Body of pancreas (tissue), 4 donors: ENCODE measurements around the gene SH3GLB2. TPM values are rescaled to one million over a fixed set of nuclear protein-coding genes. Genes with fewer than 3 reads are reported as not detected.

ENCODE experiments used
- ATAC-seq: fragments of 150-250 bp; one replicate; pipeline ENCODE4 v1.9.1; 2016
- DNase-seq, 4 donors: peaks; one replicate each; pipeline ENCODE4 v3.0.0-alpha.2; 2019
- H3K27ac ChIP-seq, 4 donors: fragments of 200-600 bp; sonication (generic); 1 replicate in 3 of 4; 2 replicates in 1 of 4; pipeline versions ENCODE4 v1.5.1 to v1.6.1; 2016 to 2019; ENCODE audit warnings: mild to moderate bottlenecking in 1 of 4, mixed read lengths in 1 of 4, moderate library complexity in 1 of 4
- H3K27me3 ChIP-seq, 2 donors: fragments of 200-600 bp; sonication (generic); one replicate each; pipeline ENCODE4 v1.6.0; 2016; ENCODE audit warnings: mild to moderate bottlenecking in 1 of 2
- H3K36me3 ChIP-seq, 2 donors: fragments of 200-600 bp; sonication (generic); replicated peaks in 1 of 2; 2 replicates each; pipeline ENCODE4 v1.5.1; 2016; ENCODE audit warnings: low read depth in 2 of 2; ENCODE audit not compliant: insufficient read depth in 1 of 2
- H3K4me1 ChIP-seq: fragments of 200-600 bp; sonication (generic); one replicate; pipeline ENCODE4 v1.6.0; 2016
- H3K4me3 ChIP-seq, 2 donors: fragments of 200-600 bp; sonication (generic); 1 replicate in 1 of 2; 2 replicates in 1 of 2; pipeline ENCODE4 v1.5.1; 2016 to 2019
- H3K9me3 ChIP-seq, 3 donors: fragments of 200-600 bp; sonication (generic); 1 replicate in 2 of 3; 2 replicates in 1 of 3; pipeline ENCODE4 v1.5.1; 2016
- POLR2A ChIP-seq, 3 donors: fragments of 450-650 bp; IDR thresholded peaks; one replicate each; pipeline ENCODE4 v1.6.1; 2016; ENCODE audit warnings: antibody characterized with exemption in 3 of 3, mild to moderate bottlenecking in 2 of 3
- WGBS, 2 donors: methylation state at CpG; one replicate each; pipeline ENCODE4 v1.1.5; 2017; 5-methylcytosine and 5-hydroxymethylcytosine counted together
- intact Hi-C: fragments of 100-400 bp; cut with DNase I; formaldehyde crosslinking; loops from one replicate; pipeline ENCODE4 v1.15.1; 2023
- total RNA-seq, 2 donors: library from RNA; depleted of rRNA; stranded (reverse); fragments of >200 nt; gene quantifications; one replicate each; pipeline ENCODE4 v1.1.0, GENCODE V29; 2016
- TF ChIP-seq, protein P1 (sequence below), 7 experiments: fragments of 450-650 bp in 4 of 7; fragments of 200-600 bp in 3 of 7; sonication (generic) in 3 of 7; IDR thresholded peaks; one replicate each; pipeline ENCODE4 v1.5.1; 2016 to 2019; ENCODE audit warnings: antibody characterized with exemption in 7 of 7

SH3GLB2 gene
- total RNA-seq, 2 donors from 2014 or later = 104 to 108 TPM

GRCh38 chr9:129064499-129064908 is 36.4 kb upstream of the SH3GLB2 start:
- ATAC-seq (no peak), DNase-seq (no peak)
- peaks cover 0 to 7% of the 10 kb centered on the region in 2 donors for H3K36me3 ChIP-seq
- intact Hi-C loops = no loop called here
- whole genome bisulfite sequencing, 2 donors = 94% methylated on average over 8 of the region's 8 CpGs
- H3K4me3 ChIP-seq = no peak overlapping the region
- no peak overlapping the region for H3K27ac ChIP-seq
- no peak for TF ChIP-seq POLR2A (IDR thresholded peaks at IDR 0.05)
- no peaks in the 10 kb centered on the region for H3K9me3 ChIP-seq
- H3K27me3 ChIP-seq = no peaks in the 10 kb centered on the region
- no peaks in the 10 kb centered on the region for H3K4me1 ChIP-seq

GRCh38 chr9:129063061-129063460 is 34.9 kb upstream of the SH3GLB2 start:
- WGBS, 2 donors = 100% methylated on average over 5 of the region's 9 CpGs; no CpG with 5 or more reads in 1 of the 2 donors
- no peak for ATAC-seq
- H3K36me3 ChIP-seq = peaks cover 0 to 13% of the 10 kb centered on the region in 2 donors

GRCh38 chr9:129060991-129061390 is 32.9 kb upstream of the SH3GLB2 start:
- H3K4me3 ChIP-seq = no peak overlapping the region
- ATAC-seq (no peak), DNase-seq (no peak)
- intact Hi-C loops = no loop called here
- H3K4me1 ChIP-seq = no peaks in the 10 kb centered on the region
- no peak overlapping the region for H3K27ac ChIP-seq
- 93 to 98% methylated on average over 10 to 12 of the region's 12 CpGs for WGBS, 2 donors
- no peaks in the 10 kb centered on the region for H3K27me3 ChIP-seq
- H3K9me3 ChIP-seq = no peaks in the 10 kb centered on the region
- peaks cover 0 to 13% of the 10 kb centered on the region in 2 donors for H3K36me3 ChIP-seq
- no peak for TF ChIP-seq POLR2A (IDR thresholded peaks at IDR 0.05)
- TF ChIP-seq, protein P1, sequence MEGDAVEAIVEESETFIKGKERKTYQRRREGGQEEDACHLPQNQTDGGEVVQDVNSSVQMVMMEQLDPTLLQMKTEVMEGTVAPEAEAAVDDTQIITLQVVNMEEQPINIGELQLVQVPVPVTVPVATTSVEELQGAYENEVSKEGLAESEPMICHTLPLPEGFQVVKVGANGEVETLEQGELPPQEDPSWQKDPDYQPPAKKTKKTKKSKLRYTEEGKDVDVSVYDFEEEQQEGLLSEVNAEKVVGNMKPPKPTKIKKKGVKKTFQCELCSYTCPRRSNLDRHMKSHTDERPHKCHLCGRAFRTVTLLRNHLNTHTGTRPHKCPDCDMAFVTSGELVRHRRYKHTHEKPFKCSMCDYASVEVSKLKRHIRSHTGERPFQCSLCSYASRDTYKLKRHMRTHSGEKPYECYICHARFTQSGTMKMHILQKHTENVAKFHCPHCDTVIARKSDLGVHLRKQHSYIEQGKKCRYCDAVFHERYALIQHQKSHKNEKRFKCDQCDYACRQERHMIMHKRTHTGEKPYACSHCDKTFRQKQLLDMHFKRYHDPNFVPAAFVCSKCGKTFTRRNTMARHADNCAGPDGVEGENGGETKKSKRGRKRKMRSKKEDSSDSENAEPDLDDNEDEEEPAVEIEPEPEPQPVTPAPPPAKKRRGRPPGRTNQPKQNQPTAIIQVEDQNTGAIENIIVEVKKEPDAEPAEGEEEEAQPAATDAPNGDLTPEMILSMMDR (IDR thresholded peaks at IDR 0.05) = no peak

More at GRCh38 chr9:129063061-129063460, 34.9 kb upstream of the SH3GLB2 start:
- Histone ChIP-seq H3K27me3 (no peaks in the 10 kb centered on the region), H3K27ac (no peak overlapping the region), H3K4me1 (no peaks in the 10 kb centered on the region), H3K9me3 (no peaks in the 10 kb centered on the region), H3K4me3 (no peak overlapping the region)
- DNase-seq = no peak
- no peak for TF ChIP-seq POLR2A (IDR thresholded peaks at IDR 0.05)
- TF ChIP-seq, protein P1 (IDR thresholded peaks at IDR 0.05) = no peak
- intact Hi-C loops = no loop called here

- DNase-seq = no peak
- ATAC-seq = no peak
- H3K4me1 ChIP-seq = no peaks in the 10 kb centered on the region
- no peaks in the 10 kb centered on the region for H3K9me3 ChIP-seq
- WGBS, 2 donors = 92 to 100% methylated on average over 6 to 37 of the region's 37 CpGs
- no peaks in the 10 kb centered on the region for H3K27me3 ChIP-seq
- H3K36me3 ChIP-seq = peaks cover 0 to 10% of the 10 kb centered on the region in 2 donors
- no peak overlapping the region for H3K4me3 ChIP-seq
- H3K27ac ChIP-seq = no peak overlapping the region
- TF ChIP-seq, protein P1 (IDR thresholded peaks at IDR 0.05) = no peak
- TF ChIP-seq POLR2A (IDR thresholded peaks at IDR 0.05) = no peak
- intact Hi-C loops = no loop called here
These were observed 32.0 kb upstream of the SH3GLB2 start for GRCh38 chr9:129059796-129060785.

DNA sequence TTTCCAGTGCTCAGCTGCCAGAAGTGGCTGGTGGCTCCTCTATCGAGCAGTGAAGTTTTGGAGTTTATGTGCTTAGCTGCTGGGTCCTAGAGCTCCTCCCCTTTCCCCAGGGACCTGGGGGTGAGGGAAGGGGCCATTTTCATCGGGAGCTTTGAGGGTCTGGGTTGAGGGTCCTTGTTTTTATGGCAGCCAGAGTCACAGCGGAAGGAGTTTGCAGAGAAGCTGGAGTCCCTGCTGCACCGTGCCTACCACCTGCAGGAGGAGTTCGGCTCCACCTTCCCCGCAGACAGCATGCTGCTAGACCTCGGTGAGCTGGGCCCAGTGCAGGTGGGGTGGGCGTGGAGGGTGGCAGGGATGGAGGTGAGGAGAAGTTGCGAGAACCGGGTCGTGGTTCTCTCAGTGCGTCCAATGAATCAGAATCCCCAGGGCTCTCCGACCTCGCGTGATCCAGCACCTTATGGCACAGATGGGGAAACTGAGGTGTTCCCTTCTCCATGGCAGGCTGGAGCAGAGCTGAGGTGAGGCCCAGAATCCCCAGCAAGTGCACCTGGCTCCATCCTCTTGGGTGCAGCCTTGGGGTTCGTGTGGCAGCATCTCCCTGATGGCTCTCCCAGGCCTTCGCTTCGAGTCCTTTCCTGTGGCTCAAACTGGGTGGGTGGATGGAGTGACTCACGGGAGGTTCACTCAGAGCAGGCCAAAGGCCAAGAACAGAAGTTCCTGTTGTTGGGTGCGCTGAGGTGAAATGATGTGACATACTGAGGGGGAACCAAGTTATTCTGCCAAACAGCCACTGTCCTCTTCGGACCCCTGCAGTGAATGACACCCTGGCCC is 31.0 kb upstream of the SH3GLB2 start:
- no peak for ATAC-seq
- DNase-seq = no peak

More for the DNA sequence above, 31.0 kb upstream of the SH3GLB2 start:
- intact Hi-C loops = no loop called here
- H3K27ac ChIP-seq = no peak overlapping the region
- H3K4me1 ChIP-seq = no peaks in the 10 kb centered on the region
- TF ChIP-seq POLR2A (IDR thresholded peaks at IDR 0.05) = no peak
- TF ChIP-seq, protein P1 (IDR thresholded peaks at IDR 0.05) = no peak
- H3K9me3 ChIP-seq = no peaks in the 10 kb centered on the region
- WGBS, 2 donors = 89 to 90% methylated on average over 12 to 20 of the region's 21 CpGs
- H3K36me3 ChIP-seq = peaks cover 0 to 10% of the 10 kb centered on the region in 2 donors
- no peaks in the 10 kb centered on the region for H3K27me3 ChIP-seq
- no peak overlapping the region for H3K4me3 ChIP-seq
